PC-3 (cell line): ENCODE measurements around the gene FZR1.

Experiments used
- EZH2 ChIP-seq: fragments of 300-600 bp; sonication (generic); IDR thresholded peaks from one replicate; pipeline ENCODE4 v1.6.1; 2017; ENCODE audit warnings: antibody characterized with exemption, mild to moderate bottlenecking, low read length; ENCODE audit not compliant: unreplicated experiment
- EZH2phosphoT487 ChIP-seq: fragments of 300-600 bp; sonication (generic); IDR thresholded peaks from 2 replicates; pipeline ENCODE4 v1.6.1; 2018; ENCODE audit warnings: mild to moderate bottlenecking, antibody characterized with exemption, low read length, borderline replicate concordance
- TF ChIP-seq, protein P1 (sequence below): fragments of 300-600 bp; sonication (generic); conservative IDR thresholded peaks from 2 replicates; pipeline ENCODE4 v1.5.1; 2017; ENCODE audit warnings: antibody characterized with exemption, low read depth, mild to moderate bottlenecking, low read length

DNA sequence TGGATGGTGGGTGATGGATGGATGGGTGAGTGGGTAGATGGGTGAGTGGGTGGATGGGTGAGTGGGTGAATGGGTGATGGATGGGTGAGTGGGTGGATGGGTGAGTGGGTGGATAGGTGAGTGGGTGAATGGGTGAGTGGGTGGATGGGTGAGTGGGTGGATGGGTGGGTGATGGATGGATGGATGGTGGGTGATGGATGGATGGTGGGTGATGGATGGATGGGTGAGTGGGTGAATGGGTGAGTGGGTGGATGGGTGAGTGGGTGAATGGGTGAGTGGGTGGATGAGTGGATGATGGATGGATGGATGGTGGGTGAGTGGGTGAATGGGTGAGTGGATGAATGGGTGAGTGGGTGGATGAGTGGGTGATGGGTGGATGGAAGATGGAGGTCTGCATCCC, 28.6 kb upstream of the FZR1 start:
- TF ChIP-seq, protein P1, sequence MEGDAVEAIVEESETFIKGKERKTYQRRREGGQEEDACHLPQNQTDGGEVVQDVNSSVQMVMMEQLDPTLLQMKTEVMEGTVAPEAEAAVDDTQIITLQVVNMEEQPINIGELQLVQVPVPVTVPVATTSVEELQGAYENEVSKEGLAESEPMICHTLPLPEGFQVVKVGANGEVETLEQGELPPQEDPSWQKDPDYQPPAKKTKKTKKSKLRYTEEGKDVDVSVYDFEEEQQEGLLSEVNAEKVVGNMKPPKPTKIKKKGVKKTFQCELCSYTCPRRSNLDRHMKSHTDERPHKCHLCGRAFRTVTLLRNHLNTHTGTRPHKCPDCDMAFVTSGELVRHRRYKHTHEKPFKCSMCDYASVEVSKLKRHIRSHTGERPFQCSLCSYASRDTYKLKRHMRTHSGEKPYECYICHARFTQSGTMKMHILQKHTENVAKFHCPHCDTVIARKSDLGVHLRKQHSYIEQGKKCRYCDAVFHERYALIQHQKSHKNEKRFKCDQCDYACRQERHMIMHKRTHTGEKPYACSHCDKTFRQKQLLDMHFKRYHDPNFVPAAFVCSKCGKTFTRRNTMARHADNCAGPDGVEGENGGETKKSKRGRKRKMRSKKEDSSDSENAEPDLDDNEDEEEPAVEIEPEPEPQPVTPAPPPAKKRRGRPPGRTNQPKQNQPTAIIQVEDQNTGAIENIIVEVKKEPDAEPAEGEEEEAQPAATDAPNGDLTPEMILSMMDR = no peak
- TF ChIP-seq EZH2phosphoT487 (no peak), EZH2 (no peak)
